Gastrocnemius medialis (tissue), 4 donors: ENCODE data around the gene ZBTB22. TPM values are rescaled to one million over a fixed set of nuclear protein-coding genes. Genes with fewer than 3 reads are reported as not detected.
A peak's percentile ranks its signal among the peaks of the same experiment; 100 is the strongest.

ENCODE experiments used
- ATAC-seq, 2 donors: fragments of 150-250 bp; one replicate each; pipeline ENCODE4 v1.9.1; 2016
- DNase-seq, 2 donors: peaks; one replicate each; pipeline ENCODE4 v3.0.0-alpha.2; 2019
- H3K27ac ChIP-seq, 4 donors: fragments of 200-600 bp; sonication (generic); 1 replicate in 1 of 4; 2 replicates in 3 of 4; pipeline ENCODE4 v1.5.1; 2016 to 2018; ENCODE audit warnings: mild to moderate bottlenecking in 2 of 4, moderate library complexity in 1 of 4
- H3K27me3 ChIP-seq, 3 donors: fragments of 200-600 bp; sonication (generic) in 2 of 3; 1 replicate in 1 of 3; 2 replicates in 2 of 3; pipeline versions ENCODE4 v1.5.1 to v1.6.0; 2016 to 2019; ENCODE audit warnings: mild to moderate bottlenecking in 1 of 3, moderate library complexity in 1 of 3
- H3K36me3 ChIP-seq, 2 donors: fragments of 200-600 bp; sonication (generic) in 1 of 2; one replicate each; pipeline ENCODE4 v1.5.1; 2017 to 2018
- H3K4me1 ChIP-seq, 2 donors: fragments of 200-600 bp; sonication (generic) in 1 of 2; one replicate each; pipeline ENCODE4 v1.5.1; 2016 to 2017; ENCODE audit warnings: mild to moderate bottlenecking in 2 of 2
- H3K4me3 ChIP-seq, 4 donors: fragments of 200-600 bp; sonication (generic) in 3 of 4; 1 replicate in 1 of 4; 2 replicates in 3 of 4; pipeline ENCODE4 v1.5.1; 2016 to 2019; ENCODE audit warnings: mild to moderate bottlenecking in 2 of 4
- H3K9me3 ChIP-seq, 3 donors: fragments of 200-600 bp; sonication (generic) in 2 of 3; 1 replicate in 1 of 3; 2 replicates in 2 of 3; pipeline ENCODE4 v1.5.1; 2016 to 2019
- CTCF ChIP-seq, 5 experiments: fragments of 450-650 bp in 3 of 5; fragments of 200-600 bp in 2 of 5; sonication (generic) in 2 of 5; IDR thresholded peaks in 4 of 5; conservative IDR thresholded peaks in 1 of 5; 1 replicate in 4 of 5; 2 replicates in 1 of 5; pipeline ENCODE4 v1.5.1; 2016 to 2019; ENCODE audit warnings: antibody characterized with exemption in 5 of 5, mild to moderate bottlenecking in 3 of 5, moderate library complexity in 3 of 5
- POLR2A ChIP-seq, 2 donors: fragments of 450-650 bp; IDR thresholded peaks; one replicate each; pipeline ENCODE4 v1.6.1; 2017; ENCODE audit warnings: antibody characterized with exemption in 2 of 2, mild to moderate bottlenecking in 2 of 2, moderate library complexity in 2 of 2
- in situ Hi-C, 4 donors: fragments of 200-750 bp; cut with MboI; loops; one replicate each; pipeline versions ENCODE4 v1.15.0 to v1.8.0; 2017; ENCODE audit warnings: low sequenced_read_pairs in 4 of 4
- intact Hi-C: fragments of 100-400 bp; cut with DNase I; formaldehyde crosslinking; loops from one replicate; pipeline ENCODE4 v1.15.1; 2023; ENCODE audit warnings: low total_unique reads
- total RNA-seq, 4 donors: library from RNA; depleted of rRNA; stranded (reverse); fragments of >200 nt; gene quantifications; one replicate each; pipeline versions ENCODE4 v1.1.0 to v1.2.3, GENCODE V29; 2016

ZBTB22 gene
- total RNA-seq, 4 donors from 2014 or later: 9.0 to 19.3 (median 16.3) TPM

- TF ChIP-seq POLR2A (IDR thresholded peaks at IDR 0.05) (no peak), CTCF (IDR thresholded peaks at IDR 0.05 in 4 of 5, conservative IDR thresholded peaks at IDR 0.05 in 1 of 5) (no peak)
- H3K27ac ChIP-seq: peak overlapping the region; percentile 86 to 94 (median 94)
- DNase-seq (peak; percentile 66 to 73), ATAC-seq (peak; percentile 44 to 55)
- no peaks in the 10 kb centered on the region for H3K9me3 ChIP-seq
- no peaks in the 10 kb centered on the region for H3K36me3 ChIP-seq
- no peaks in the 10 kb centered on the region for H3K27me3 ChIP-seq
- peaks cover 17 to 40% of the 10 kb centered on the region in 2 donors for H3K4me1 ChIP-seq
- in situ Hi-C loops (no loop called here), intact Hi-C loops (loop anchor here (10.0 kb wide), 2 partner anchors 412 to 1138 kb away; partner anchors contain the start of genes AGPAT1 and RNF5)
- peak overlapping the region; percentile 89 to 99 (median 96) for H3K4me3 ChIP-seq
Measured at GRCh38 chr6:33312361-33313104, 5.0 kb downstream of the ZBTB22 start.

GRCh38 chr6:33306356-33306755 is 11.2 kb downstream of the ZBTB22 start:
- intact Hi-C loops: no loop called here
- H3K27ac ChIP-seq: no peak overlapping the region
- H3K4me3 ChIP-seq: no peak overlapping the region
- no peak for ATAC-seq
- H3K9me3 ChIP-seq: no peaks in the 10 kb centered on the region
- no peak for TF ChIP-seq CTCF (IDR thresholded peaks at IDR 0.05 in 4 of 5, conservative IDR thresholded peaks at IDR 0.05 in 1 of 5)
- TF ChIP-seq POLR2A (IDR thresholded peaks at IDR 0.05): no peak
- H3K4me1 ChIP-seq: no peaks in the 10 kb centered on the region
- no peaks in the 10 kb centered on the region for H3K27me3 ChIP-seq
- no peak for DNase-seq
- peaks cover 0 to 9% of the 10 kb centered on the region in 2 donors for H3K36me3 ChIP-seq
- in situ Hi-C loops: no loop called here

- Histone ChIP-seq H3K4me1 (peaks cover 9 to 11% of the 10 kb centered on the region in 2 donors), H3K9me3 (no peaks in the 10 kb centered on the region), H3K27ac (no peak overlapping the region), H3K36me3 (peaks cover 0 to 9% of the 10 kb centered on the region in 2 donors), H3K4me3 (no peak overlapping the region), H3K27me3 (no peaks in the 10 kb centered on the region)
- in situ Hi-C loops: no loop called here
- intact Hi-C loops: no loop called here
- DNase-seq (no peak), ATAC-seq (no peak)
- no peak for TF ChIP-seq CTCF (IDR thresholded peaks at IDR 0.05 in 4 of 5, conservative IDR thresholded peaks at IDR 0.05 in 1 of 5)
- TF ChIP-seq POLR2A (IDR thresholded peaks at IDR 0.05): no peak
Measured at GRCh38 chr6:33305052-33305451, 12.5 kb downstream of the ZBTB22 start.

GRCh38 chr6:33304216-33304615 is 13.3 kb downstream of the ZBTB22 start:
- TF ChIP-seq CTCF (IDR thresholded peaks at IDR 0.05 in 4 of 5, conservative IDR thresholded peaks at IDR 0.05 in 1 of 5) (no peak), POLR2A (IDR thresholded peaks at IDR 0.05) (no peak)
- intact Hi-C loops: no loop called here
- ATAC-seq: no peak
- no peak for DNase-seq
- no peaks in the 10 kb centered on the region for H3K27me3 ChIP-seq
- no peak overlapping the region for H3K4me3 ChIP-seq
- no peak overlapping the region for H3K27ac ChIP-seq
- in situ Hi-C loops: no loop called here
- H3K9me3 ChIP-seq: no peaks in the 10 kb centered on the region
- H3K36me3 ChIP-seq: peaks cover 0 to 9% of the 10 kb centered on the region in 2 donors
- peaks cover 9 to 13% of the 10 kb centered on the region in 2 donors for H3K4me1 ChIP-seq
